Omental fat pad (tissue), 4 donors: ENCODE results near the gene PTAFR. TPM values are rescaled to one million over a fixed set of nuclear protein-coding genes. Genes with fewer than 3 reads are reported as not detected.

ENCODE experiments used
- ATAC-seq: fragments of 150-250 bp; one replicate; pipeline ENCODE4 v1.9.1; 2016; ENCODE audit warnings: mild to moderate bottlenecking, moderate library complexity; ENCODE audit not compliant: low FRiP score
- DNase-seq: peaks from one replicate; pipeline ENCODE4 v3.0.0-alpha.2; 2019; ENCODE audit warnings: low spot score
- total RNA-seq, 4 donors: library from RNA; depleted of rRNA; stranded (reverse); fragments of >200 nt; gene quantifications; one replicate each; pipeline ENCODE4 v1.1.0, GENCODE V29; 2016
- TF ChIP-seq, protein P1 (sequence below), 3 donors: fragments of 450-650 bp; IDR thresholded peaks; one replicate each; pipeline ENCODE4 v1.5.1; 2016 to 2017; ENCODE audit warnings: antibody characterized with exemption in 3 of 3, mild to moderate bottlenecking in 3 of 3, moderate library complexity in 2 of 3

PTAFR gene
- total RNA-seq, 4 donors from 2014 or later, result 8.2 to 28.3 (median 19.0) TPM

DNA sequence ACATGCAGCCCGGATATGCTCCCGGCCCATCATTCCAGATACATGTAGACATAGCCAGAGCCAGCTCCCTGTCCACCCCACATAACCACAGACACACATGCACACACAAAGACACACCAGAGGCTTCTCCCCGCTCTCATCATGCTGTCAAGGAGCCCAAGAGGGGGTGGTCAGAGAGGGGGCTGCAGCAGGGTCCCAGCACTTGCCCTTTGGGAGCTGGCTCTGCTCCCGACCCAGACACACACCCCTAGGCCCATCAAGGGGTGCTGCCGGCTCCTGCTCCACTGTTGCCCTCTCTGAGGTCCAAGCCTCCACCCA is 2.6 kb downstream of the PTAFR start:
- ATAC-seq, result no peak
- TF ChIP-seq, protein P1, sequence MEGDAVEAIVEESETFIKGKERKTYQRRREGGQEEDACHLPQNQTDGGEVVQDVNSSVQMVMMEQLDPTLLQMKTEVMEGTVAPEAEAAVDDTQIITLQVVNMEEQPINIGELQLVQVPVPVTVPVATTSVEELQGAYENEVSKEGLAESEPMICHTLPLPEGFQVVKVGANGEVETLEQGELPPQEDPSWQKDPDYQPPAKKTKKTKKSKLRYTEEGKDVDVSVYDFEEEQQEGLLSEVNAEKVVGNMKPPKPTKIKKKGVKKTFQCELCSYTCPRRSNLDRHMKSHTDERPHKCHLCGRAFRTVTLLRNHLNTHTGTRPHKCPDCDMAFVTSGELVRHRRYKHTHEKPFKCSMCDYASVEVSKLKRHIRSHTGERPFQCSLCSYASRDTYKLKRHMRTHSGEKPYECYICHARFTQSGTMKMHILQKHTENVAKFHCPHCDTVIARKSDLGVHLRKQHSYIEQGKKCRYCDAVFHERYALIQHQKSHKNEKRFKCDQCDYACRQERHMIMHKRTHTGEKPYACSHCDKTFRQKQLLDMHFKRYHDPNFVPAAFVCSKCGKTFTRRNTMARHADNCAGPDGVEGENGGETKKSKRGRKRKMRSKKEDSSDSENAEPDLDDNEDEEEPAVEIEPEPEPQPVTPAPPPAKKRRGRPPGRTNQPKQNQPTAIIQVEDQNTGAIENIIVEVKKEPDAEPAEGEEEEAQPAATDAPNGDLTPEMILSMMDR (IDR thresholded peaks at IDR 0.05), result no peak
- DNase-seq, result no peak

DNA sequence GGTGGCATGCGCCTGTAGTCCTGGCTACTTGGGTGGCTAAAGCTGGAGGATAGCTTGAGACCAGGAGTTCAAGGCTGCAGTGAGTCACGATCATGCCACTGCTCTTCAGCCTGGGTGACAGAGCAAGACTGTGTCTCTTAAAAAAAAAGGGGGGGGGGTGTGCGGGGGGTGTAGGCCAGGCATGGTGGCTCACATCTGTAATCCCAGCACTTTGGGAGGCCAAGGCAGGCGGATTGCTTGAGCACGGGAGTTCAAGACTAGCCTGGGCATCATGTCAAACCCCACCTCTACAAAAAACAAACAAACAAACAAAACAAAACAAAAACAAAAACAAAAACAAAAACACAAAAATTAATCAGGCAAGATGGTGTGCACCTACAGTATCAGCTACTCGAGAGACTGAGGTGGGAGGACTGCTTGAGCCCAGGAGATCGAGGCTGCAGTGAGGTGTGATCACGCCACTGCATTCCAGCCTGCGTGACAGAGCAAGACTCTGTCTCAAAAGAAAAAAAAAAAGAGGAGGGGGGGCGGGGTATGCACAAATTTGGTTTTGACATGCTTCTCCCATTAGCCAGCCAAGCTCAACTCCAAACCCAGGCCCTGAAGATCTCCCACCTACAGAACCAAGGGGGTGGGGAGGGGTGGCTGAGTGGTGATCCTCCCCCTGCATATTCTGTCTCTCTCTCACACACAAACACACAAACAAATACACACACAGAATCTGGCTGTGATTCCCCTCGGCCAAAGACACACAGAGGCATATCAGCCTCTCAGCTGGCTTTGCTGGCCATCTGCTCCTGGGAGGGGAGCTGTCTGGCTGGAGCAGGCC is 3.1 kb downstream of the PTAFR start:
- no peak for ATAC-seq
- TF ChIP-seq, protein P1 (IDR thresholded peaks at IDR 0.05), result no peak
- DNase-seq, result no peak

DNA sequence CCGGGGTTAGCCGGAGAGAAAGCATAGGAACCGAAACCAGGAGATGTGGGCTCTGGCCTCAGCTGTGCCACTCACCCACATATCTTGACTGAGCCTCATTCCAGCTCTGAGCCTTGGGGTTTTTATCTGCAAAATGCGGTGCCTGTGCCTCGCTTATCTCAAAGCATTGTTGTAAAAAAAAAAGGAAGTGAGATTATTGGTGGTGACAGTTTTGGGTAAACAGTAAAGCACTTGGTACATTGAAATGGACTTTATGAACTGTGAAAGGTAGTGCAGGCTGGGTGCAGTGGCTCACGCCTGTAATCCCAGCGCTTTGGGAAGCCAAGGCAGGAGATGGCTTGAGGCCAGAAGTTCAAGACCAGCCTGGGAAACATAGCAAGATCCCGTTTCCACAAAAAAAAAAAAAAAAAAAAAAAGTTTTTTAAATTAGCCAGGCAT is 3.8 kb downstream of the PTAFR start:
- DNase-seq (no peak), ATAC-seq (no peak)
- TF ChIP-seq, protein P1 (IDR thresholded peaks at IDR 0.05), result no peak

DNA sequence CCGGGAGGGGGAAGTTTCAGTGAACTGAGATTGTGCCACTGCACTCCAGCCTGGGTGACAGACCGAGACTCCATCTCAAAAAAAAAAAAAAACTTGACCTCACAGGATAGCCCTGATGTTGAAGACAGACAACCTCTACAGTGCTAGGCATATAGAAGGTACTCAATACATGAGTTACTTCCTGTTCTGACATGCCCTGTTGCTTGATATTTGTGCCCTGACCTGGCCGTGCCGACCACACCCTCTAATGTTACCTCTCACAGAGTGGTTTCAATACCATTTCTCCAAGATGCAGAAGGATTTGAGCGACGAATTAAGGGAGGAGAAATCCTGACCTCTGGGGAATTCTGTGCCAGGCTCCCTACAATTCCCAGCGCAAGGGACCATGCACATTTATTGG is 5.2 kb downstream of the PTAFR start:
- ATAC-seq (no peak), DNase-seq (no peak)
- TF ChIP-seq, protein P1 (IDR thresholded peaks at IDR 0.05), result no peak

DNA sequence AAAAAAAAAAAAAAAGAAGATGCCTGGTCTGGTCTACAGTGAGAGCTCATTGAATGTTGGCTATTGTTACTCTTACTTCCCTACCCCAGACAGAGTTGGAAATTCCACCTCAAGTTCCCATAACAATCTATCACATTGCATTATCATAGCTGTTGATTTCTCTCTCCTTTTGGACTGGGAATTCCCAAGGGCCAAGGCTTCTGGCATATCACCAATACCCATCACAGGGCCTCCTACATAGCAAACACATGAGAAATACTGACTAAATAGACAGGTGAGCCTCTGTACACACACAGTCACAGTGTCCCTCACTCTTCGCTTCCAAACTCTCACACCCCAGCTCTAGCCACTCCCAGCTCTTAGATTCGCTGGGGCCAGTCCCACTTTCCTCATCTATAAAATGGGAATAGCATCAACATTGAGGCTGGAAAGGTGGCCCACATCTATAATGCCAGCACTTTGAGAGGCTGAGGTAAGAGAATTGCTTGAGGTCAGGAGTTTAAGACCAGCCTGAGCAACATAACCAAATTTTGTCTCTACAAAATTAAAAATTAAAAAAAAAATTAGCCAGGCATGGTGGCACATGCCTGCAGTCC is 6.4 kb downstream of the PTAFR start:
- TF ChIP-seq, protein P1 (IDR thresholded peaks at IDR 0.05), result no peak
- no peak for DNase-seq

DNA sequence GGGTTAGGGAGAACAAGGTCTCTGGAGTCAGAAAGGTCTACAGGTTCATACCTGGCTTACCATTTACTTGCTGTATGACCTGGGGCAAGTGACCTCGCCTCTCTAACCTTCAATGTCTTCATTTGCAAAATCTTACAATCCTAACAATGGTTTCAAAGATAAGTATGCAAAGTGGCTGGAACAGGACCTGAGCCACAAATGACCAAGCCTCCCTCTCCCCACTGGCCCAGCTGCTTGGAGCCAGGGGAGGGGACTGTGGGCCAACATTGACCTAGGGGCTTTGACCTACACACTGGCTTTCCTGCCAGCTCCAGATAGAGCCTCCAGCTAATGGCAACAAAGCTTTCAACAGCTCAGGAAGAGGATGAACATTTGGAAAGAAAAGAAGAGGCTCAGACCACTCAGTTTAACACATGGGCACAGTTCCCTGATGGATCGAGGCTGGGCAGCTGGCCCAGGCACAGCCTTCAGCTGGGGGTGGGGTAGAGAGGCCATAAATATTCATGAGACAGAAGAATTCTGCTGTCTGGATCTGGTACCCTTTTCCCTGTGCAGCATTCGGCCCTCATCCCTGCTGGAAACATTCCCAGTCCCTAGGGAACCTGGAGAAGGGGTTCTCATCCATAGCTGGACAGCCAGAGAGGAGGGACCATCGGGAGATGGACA is 12.9 kb downstream of the PTAFR start:
- TF ChIP-seq, protein P1 (IDR thresholded peaks at IDR 0.05), result no peak
- ATAC-seq, result no peak
- DNase-seq, result no peak

More for the DNA sequence above, 6.4 kb downstream of the PTAFR start:
- no peak for ATAC-seq
